SK-N-SH treated with all-trans-retinoic acid at 6 μM for 48 hours (cell line): ENCODE measurements around the gene STX12.

ENCODE experiments used
- ARNTL ChIP-seq: fragments of 450-650 bp; formaldehyde crosslinking; IDR thresholded peaks from 2 replicates; pipeline ENCODE4 v1.5.0; 2020; ENCODE audit warnings: low read depth, mild to moderate bottlenecking, moderate library complexity, borderline replicate concordance
- BACH2 ChIP-seq: fragments of 250-450 bp; sonication (Bioruptor Pico); IDR thresholded peaks from 2 replicates; pipeline ENCODE4 v1.9.0; 2021; ENCODE audit warnings: mild to moderate bottlenecking, borderline replicate concordance
- CSRNP3 ChIP-seq: fragments of 250-450 bp; sonication (Bioruptor Pico); IDR thresholded peaks from 2 replicates; pipeline ENCODE4 v1.5.1; 2021; ENCODE audit warnings: mild to moderate bottlenecking, moderate library complexity
- ESRRG ChIP-seq: fragments of 250-450 bp; sonication (Bioruptor Pico); IDR thresholded peaks from 2 replicates; pipeline ENCODE4 v1.6.1; 2021; ENCODE audit warnings: mild to moderate bottlenecking
- GLIS3 ChIP-seq: fragments of 250-450 bp; sonication (Bioruptor Pico); IDR thresholded peaks from 2 replicates; pipeline ENCODE4 v1.5.0; 2020; ENCODE audit warnings: mild to moderate bottlenecking, moderate library complexity
- ISL1 ChIP-seq: fragments of 250-450 bp; sonication (Bioruptor Pico); IDR thresholded peaks from 2 replicates; pipeline ENCODE4 v2.1.2; 2022; ENCODE audit warnings: mild to moderate bottlenecking, moderate library complexity
- SNAI2 ChIP-seq: fragments of 250-450 bp; sonication (Bioruptor Pico); IDR thresholded peaks from 2 replicates; pipeline ENCODE4 v1.5.0; 2020; ENCODE audit warnings: mild to moderate bottlenecking, moderate library complexity
- TCF4 ChIP-seq: fragments of 250-450 bp; sonication (Bioruptor Pico); IDR thresholded peaks from 2 replicates; pipeline ENCODE4 v1.8.0; 2021; ENCODE audit warnings: mild to moderate bottlenecking, moderate library complexity, borderline replicate concordance
- ZC3H10 ChIP-seq: fragments of 250-450 bp; sonication (Bioruptor Pico); IDR thresholded peaks from 2 replicates; pipeline ENCODE4 v1.5.1; 2021; ENCODE audit warnings: mild to moderate bottlenecking, moderate library complexity
- ZFP30 ChIP-seq: fragments of 450-650 bp; formaldehyde crosslinking; IDR thresholded peaks from 2 replicates; pipeline ENCODE4 v1.5.0; 2022; ENCODE audit warnings: mild to moderate bottlenecking, moderate library complexity
- ZNF565 ChIP-seq: fragments of 450-650 bp; formaldehyde crosslinking; conservative IDR thresholded peaks from 2 replicates; pipeline ENCODE4 v1.5.0; 2020; ENCODE audit warnings: low read depth, mild to moderate bottlenecking, moderate library complexity
- TF ChIP-seq, protein P1 (sequence below): fragments of 250-450 bp; sonication (Bioruptor Pico); IDR thresholded peaks from 2 replicates; pipeline ENCODE4 v1.8.0; 2020; ENCODE audit warnings: mild to moderate bottlenecking, moderate library complexity, borderline replicate concordance
- TF ChIP-seq, protein P2 (sequence below): fragments of 250-450 bp; sonication (Bioruptor Pico); IDR thresholded peaks from 2 replicates; pipeline ENCODE4 v1.5.1; 2020; ENCODE audit warnings: low read depth, mild to moderate bottlenecking, moderate library complexity

- TF ChIP-seq SNAI2 (CRISPR knock-in tag) (no peak), ISL1 (no peak), BACH2 (CRISPR knock-in tag) (no peak), TCF4 (no peak), ARNTL (CRISPR knock-in tag) (no peak), ZC3H10 (CRISPR knock-in tag) (no peak), ZNF565 (CRISPR knock-in tag) (no peak), GLIS3 (CRISPR knock-in tag) (no peak), ESRRG (CRISPR knock-in tag) (no peak), CSRNP3 (no peak), ZFP30 (CRISPR knock-in tag) (no peak)
- TF ChIP-seq, protein P1, sequence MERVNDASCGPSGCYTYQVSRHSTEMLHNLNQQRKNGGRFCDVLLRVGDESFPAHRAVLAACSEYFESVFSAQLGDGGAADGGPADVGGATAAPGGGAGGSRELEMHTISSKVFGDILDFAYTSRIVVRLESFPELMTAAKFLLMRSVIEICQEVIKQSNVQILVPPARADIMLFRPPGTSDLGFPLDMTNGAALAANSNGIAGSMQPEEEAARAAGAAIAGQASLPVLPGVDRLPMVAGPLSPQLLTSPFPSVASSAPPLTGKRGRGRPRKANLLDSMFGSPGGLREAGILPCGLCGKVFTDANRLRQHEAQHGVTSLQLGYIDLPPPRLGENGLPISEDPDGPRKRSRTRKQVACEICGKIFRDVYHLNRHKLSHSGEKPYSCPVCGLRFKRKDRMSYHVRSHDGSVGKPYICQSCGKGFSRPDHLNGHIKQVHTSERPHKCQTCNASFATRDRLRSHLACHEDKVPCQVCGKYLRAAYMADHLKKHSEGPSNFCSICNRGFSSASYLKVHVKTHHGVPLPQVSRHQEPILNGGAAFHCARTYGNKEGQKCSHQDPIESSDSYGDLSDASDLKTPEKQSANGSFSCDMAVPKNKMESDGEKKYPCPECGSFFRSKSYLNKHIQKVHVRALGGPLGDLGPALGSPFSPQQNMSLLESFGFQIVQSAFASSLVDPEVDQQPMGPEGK (CRISPR knock-in tag) = no peak
- TF ChIP-seq, protein P2, sequence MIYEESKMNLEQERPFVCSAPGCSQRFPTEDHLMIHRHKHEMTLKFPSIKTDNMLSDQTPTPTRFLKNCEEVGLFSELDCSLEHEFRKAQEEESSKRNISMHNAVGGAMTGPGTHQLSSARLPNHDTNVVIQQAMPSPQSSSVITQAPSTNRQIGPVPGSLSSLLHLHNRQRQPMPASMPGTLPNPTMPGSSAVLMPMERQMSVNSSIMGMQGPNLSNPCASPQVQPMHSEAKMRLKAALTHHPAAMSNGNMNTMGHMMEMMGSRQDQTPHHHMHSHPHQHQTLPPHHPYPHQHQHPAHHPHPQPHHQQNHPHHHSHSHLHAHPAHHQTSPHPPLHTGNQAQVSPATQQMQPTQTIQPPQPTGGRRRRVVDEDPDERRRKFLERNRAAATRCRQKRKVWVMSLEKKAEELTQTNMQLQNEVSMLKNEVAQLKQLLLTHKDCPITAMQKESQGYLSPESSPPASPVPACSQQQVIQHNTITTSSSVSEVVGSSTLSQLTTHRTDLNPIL = no peak
Measured at GRCh38 chr1:27855085-27855484, 82.1 kb downstream of the STX12 start.
